Omental fat pad (tissue), 4 donors: ENCODE measurements around the gene NDRG3. TPM values are rescaled to one million over a fixed set of nuclear protein-coding genes. Genes with fewer than 3 reads are reported as not detected.

ENCODE experiments used
- ATAC-seq: fragments of 150-250 bp; one replicate; pipeline ENCODE4 v1.9.1; 2016; ENCODE audit warnings: mild to moderate bottlenecking, moderate library complexity; ENCODE audit not compliant: low FRiP score
- DNase-seq: peaks from one replicate; pipeline ENCODE4 v3.0.0-alpha.2; 2019; ENCODE audit warnings: low spot score
- CTCF ChIP-seq, 3 donors: fragments of 450-650 bp; IDR thresholded peaks; one replicate each; pipeline ENCODE4 v1.5.1; 2016 to 2017; ENCODE audit warnings: antibody characterized with exemption in 3 of 3, mild to moderate bottlenecking in 3 of 3, moderate library complexity in 2 of 3
- total RNA-seq, 4 donors: library from RNA; depleted of rRNA; stranded (reverse); fragments of >200 nt; gene quantifications; one replicate each; pipeline ENCODE4 v1.1.0, GENCODE V29; 2016

The NDRG3 gene
- total RNA-seq, 4 donors from 2014 or later, result 9.5 to 16.4 (median 14.3) TPM

GRCh38 chr20:36768768-36769430 is 23.0 kb upstream of the NDRG3 start:
- no peak for DNase-seq
- TF ChIP-seq CTCF (IDR thresholded peaks at IDR 0.05), result no peak
- ATAC-seq, result no peak

GRCh38 chr20:36761125-36761524 is 15.2 kb upstream of the NDRG3 start:
- DNase-seq (no peak), ATAC-seq (no peak)
- no peak for TF ChIP-seq CTCF (IDR thresholded peaks at IDR 0.05)

- ATAC-seq, result no peak
- no peak for DNase-seq
- TF ChIP-seq CTCF (IDR thresholded peaks at IDR 0.05), result no peak
Observed at GRCh38 chr20:36760647-36761046, 14.8 kb upstream of the NDRG3 start.

GRCh38 chr20:36758276-36758675 is 12.4 kb upstream of the NDRG3 start:
- TF ChIP-seq CTCF (IDR thresholded peaks at IDR 0.05), result no peak
- ATAC-seq (no peak), DNase-seq (no peak)

GRCh38 chr20:36756496-36756895 is 10.6 kb upstream of the NDRG3 start:
- DNase-seq (no peak), ATAC-seq (no peak)
- TF ChIP-seq CTCF (IDR thresholded peaks at IDR 0.05), result no peak

- no peak for TF ChIP-seq CTCF (IDR thresholded peaks at IDR 0.05)
- ATAC-seq (peak; percentile 76), DNase-seq (no peak)
Observed at GRCh38 chr20:36754656-36755222, 8.8 kb upstream of the NDRG3 start.

- TF ChIP-seq CTCF (IDR thresholded peaks at IDR 0.05), result no peak
Observed at GRCh38 chr20:36752582-36752981, 6.7 kb upstream of the NDRG3 start.

More at GRCh38 chr20:36752582-36752981, 6.7 kb upstream of the NDRG3 start:
- no peak for DNase-seq
- ATAC-seq, result no peak
